Cardiac septum (tissue), 1 donor: ENCODE results near the gene SPATA25. TPM values are rescaled to one million over a fixed set of nuclear protein-coding genes. Genes with fewer than 3 reads are reported as not detected.
"Not testable (repeated sequence)": the region's sequence is repeated elsewhere in the genome, so short reads cannot be mapped to it uniquely, and the experiment has no call there.

Experiments
- DNase-seq: peaks from one replicate; pipeline ENCODE4 v3.0.0-alpha.2; 2020; ENCODE audit warnings: low spot score
- intact Hi-C: fragments of 100-400 bp; cut with DNase I; formaldehyde crosslinking; loops from one replicate; pipeline ENCODE4 v1.14.0; 2022
- total RNA-seq: library from RNA; stranded (reverse); fragmentation: NEBNext Ultra II Directional; extraction: Animal tissue kit (Norgen Biotek cat#: 25700); gene quantifications from one replicate; pipeline ENCODE4 v1.2.1, GENCODE V29; 2021
- donor health status: DM: no; HTN: no; CAD: no.

The SPATA25 gene
- total RNA-seq, 1 donor from 2014 or later: 3.3 TPM

DNA sequence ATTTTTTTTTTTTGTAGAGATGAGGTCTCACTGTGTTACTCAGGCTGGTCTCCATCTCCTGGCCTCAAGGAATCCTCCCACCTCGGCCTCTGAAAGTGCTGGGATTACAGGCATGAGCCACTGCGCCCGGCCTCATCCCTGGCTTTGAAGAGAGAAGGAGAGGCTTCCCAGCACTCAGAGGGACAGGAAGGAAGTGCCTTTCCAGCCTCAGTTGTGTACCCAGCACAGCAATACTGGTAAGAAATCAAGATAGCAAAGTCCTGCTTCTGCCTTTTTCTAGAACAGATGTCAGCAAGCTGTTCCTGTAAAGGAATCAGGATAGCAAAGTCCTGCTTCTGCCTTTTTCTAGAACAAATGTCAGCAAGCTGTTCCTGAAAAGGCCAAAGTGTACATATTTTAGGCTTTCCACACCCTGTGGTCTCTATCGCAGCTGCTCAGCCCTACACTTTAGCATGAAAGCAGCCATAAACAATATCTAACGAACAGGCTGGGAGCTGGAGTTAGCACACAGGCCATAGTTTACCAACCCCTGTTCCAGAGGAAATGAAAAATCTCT is 30.8 kb upstream of the SPATA25 start:
- no peak for DNase-seq
- intact Hi-C loops: no loop called here

DNA sequence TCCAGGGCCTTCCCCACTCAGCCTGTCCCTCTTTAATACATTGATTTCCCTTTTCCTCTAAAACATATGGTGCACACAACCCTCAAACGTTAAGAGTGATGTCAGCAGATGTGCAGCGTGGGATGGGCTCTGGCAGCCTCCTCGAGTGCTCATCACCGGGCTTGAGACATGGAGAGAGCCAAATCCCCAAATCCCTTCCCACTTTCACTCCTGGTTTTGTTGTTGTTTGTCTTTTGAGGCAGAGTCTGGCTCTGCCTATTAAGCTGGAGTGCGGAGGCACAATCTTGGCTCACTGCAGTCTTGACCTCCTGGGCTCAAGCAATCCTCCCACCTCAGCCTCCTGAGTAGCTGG is 30.3 kb upstream of the SPATA25 start:
- intact Hi-C loops: no loop called here
- DNase-seq: no peak

GRCh38 chr20:45913116-45913515 is 25.7 kb upstream of the SPATA25 start:
- no peak for DNase-seq
- intact Hi-C loops: no loop called here

DNA sequence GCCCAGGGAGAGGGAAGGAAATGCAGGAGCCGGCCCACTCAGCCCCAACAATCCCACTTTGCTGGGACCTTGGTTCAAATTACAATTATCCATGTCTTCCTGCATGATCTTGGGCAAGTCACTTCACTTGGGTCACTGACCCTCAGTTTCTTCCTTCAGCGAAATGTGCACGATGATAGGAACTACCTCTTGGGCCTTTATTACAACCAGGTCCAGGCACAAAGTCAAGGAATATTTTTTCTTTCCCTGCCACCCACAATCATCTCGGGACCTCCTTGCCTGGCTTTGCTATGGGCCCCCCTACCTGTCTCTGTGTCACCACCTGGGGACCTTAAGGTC is 24.9 kb upstream of the SPATA25 start:
- intact Hi-C loops: no loop called here
- DNase-seq: no peak

GRCh38 chr20:45911486-45912343 is 24.3 kb upstream of the SPATA25 start, which contains the start of gene PLTP:
TSS of gene PLTP (minus strand) at chr20:45912155. CDS start at chr20:45911452, 703 bp downstream.
- DNase-seq: peak; percentile 82
- intact Hi-C loops: no loop called here

DNA sequence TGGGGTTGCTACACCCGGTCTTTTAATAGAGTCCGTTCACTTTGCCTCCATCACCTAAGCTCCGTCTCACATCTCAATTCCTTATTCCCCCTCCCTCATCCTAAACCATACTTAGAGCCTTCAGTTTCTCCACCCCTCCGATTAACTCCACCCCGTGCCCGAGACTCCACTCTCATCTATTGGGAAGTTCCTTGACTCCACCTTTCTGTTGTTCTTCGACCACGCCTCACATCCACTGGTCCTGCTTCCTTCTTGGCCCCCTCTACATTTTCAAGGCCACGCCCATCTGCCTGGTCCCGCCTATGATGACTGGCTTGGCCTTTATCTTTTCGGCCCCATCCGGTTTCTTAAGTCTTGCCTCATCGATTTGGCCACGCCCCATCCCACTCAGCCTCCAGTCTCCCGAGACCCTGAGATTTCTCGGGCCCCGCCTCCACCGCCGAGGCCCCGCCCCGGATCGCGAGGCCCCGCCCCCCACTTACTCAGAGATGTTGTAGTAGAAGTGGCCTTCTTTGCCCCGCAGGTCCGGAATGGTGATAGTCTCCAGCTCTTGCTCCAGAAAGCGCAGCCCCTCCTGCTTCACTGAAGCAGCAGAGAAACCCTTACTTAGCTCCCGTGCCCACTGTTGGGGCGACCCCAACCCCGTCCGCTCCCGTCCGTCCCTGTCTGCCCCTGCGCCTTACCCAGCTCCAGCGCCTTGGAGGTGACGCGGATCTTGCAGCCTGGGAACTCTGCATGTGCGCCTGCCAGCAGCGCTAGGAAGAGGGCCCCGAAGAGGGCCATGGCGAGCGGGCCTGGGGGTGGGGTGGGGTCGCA is 23.5 kb upstream of the SPATA25 start:
- intact Hi-C loops: no loop called here
- peak; percentile 97 for DNase-seq

DNA sequence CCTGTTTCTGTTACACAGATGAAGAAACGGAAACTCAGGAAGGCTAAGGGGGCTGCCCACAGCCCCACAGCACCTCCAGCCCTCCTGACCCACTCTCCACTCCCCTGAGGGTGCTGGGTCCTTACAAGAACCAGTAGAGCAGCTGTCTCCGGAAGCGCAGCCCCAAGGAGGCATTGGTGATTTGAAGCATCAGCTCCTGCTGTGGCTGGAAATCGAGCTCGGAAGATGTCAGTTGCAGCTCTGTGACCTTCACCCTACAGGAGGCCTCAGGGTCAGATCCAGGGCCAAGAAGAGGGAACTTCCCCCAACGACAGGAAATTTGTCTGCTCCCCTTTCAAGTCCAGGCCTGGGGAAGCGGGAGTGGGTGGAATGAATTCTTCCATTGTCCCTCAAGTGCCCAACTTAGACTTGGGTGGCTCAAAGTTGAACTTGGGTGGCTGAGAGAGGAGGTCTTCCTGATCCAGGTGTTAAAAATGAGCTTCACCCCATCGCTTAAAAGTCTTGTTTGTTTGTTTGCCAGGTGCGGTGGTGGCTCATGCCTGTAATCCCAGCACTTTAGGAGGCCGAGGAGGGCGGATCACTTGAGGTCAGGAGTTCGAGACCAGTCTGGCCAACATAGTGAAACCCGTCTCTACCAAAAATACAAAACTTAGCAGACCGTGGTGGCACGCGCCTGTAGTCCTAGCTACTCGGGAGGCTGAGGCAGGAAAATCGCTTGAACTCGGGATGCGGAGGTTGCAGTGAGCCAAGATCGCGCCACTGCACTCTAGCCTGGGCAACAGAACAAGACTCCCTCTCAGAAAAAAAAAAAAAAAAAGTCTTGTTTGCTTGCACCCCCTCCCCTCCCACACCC is 22.6 kb upstream of the SPATA25 start:
- intact Hi-C loops: no loop called here
- DNase-seq: no peak

DNA sequence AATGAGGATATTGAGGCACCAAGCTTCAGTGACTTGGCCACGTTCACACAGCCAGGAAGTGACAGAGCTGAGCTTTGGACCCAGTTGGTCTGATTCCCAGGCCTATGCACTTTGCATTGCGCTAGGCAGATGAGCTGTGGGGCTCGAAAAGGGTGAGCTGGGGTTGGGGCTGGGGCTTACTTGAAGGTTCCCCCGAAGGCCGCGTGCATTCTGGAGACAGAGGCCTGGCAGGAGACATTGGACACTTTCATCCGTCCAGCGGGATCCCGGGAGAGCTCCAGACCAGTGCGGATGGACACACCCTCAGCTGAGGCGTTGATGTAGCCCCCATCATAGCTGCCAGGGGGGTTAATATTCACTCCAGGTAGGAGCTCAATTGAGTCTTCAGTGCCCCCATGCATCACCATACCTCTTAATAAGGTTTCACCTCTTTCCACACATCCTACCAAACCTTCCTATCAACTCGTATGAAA is 21.9 kb upstream of the SPATA25 start:
- intact Hi-C loops: no loop called here
- DNase-seq: no peak

GRCh38 chr20:45908084-45908483 is 20.7 kb upstream of the SPATA25 start:
- no peak for DNase-seq
- intact Hi-C loops: no loop called here

- intact Hi-C loops: no loop called here
- DNase-seq: no peak
Observed at GRCh38 chr20:45907219-45907948, 20.0 kb upstream of the SPATA25 start.

GRCh38 chr20:45905505-45906079 is 18.2 kb upstream of the SPATA25 start:
- intact Hi-C loops: no loop called here
- no peak for DNase-seq

- intact Hi-C loops: no loop called here
- DNase-seq: no peak
Observed at GRCh38 chr20:45904583-45905504, 17.4 kb upstream of the SPATA25 start.

DNA sequence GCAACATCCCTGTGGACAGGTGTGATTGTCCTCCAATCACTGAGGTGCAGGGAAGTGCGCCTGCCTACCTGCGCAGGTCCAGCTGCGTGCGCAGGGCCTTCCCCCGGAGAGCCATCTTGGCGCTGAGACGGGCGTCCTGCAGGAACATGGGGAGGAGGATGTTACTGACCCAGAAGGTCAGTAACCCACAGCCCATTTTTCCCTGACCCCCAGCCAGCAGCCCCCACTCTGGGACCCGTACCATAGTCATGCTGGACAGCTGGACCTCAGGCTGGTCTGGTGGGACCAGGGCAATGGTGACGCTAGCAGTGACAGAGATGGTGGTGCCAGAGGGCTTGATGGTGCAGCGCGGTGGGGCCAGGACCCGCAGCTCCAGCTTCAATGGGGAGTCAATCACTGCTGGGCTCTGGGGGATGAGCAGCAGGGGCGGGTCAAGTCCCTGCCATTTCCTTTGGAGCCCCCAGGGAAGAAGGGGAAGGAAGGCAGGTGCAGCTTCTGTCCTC is 14.8 kb upstream of the SPATA25 start:
- DNase-seq: no peak
- intact Hi-C loops: no loop called here

DNA sequence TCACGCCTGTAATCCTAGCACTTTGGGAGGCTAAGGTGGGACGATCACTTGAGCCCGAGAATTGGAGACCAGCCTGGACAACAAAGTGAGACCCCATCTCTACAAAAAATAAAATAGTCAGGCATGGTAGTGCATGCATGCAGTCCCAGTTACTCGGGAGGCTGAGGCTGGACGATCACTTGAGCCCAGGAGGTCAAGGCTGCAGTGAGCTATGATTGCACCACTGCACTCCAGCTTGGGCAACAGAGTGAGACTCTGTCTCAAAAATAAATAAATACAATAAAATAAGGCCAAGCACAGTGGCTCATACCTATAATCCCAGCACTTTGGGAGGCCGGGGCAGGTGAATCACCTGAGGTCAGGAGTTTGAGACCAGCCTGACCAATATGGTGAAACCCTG is 13.9 kb upstream of the SPATA25 start:
- DNase-seq, intact Hi-C loops: not testable (repeated sequence)

- intact Hi-C loops: no loop called here
- DNase-seq: no peak
Observed at GRCh38 chr20:45899046-45899835, 11.8 kb upstream of the SPATA25 start.

GRCh38 chr20:45898285-45898684 is 10.9 kb upstream of the SPATA25 start:
- DNase-seq: no peak
- intact Hi-C loops: no loop called here

DNA sequence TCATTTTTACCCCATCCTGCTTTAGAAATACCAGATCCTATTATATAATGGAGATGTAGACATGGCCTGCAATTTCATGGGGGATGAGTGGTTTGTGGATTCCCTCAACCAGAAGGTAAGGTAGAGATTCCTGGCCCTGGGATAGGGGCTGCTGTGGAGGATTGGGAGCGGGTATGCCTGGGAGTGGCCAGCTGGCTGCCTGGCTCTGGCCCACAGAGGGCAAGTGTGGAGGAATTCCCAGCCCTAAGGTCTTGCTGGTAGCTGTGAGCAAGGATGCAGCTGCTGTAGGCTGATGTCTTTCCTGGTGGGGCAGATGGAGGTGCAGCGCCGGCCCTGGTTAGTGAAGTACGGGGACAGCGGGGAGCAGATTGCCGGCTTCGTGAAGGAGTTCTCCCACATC is 10.3 kb upstream of the SPATA25 start:
- intact Hi-C loops: no loop called here
- no peak for DNase-seq
